Type B pancreatic cell (in vitro differentiated cells): Measurements from ENCODE around the gene FAM228B. TPM values are rescaled to one million over a fixed set of nuclear protein-coding genes. Genes with fewer than 3 reads are reported as not detected.
"Not testable (repeated sequence)": the region's sequence is repeated elsewhere in the genome, so short reads cannot be mapped to it uniquely, and the experiment has no call there.

ENCODE experiments used
- DNase-seq: peaks from one replicate; pipeline ENCODE4 v3.0.0; 2021; ENCODE audit warnings: mixed read lengths; ENCODE audit not compliant: unreplicated experiment; ENCODE audit errors: extremely low spot score
- H3K27ac Mint-ChIP-seq: 2 replicates; pipeline ENCODE4 v1.8.0; 2021; ENCODE audit warnings: mild to moderate bottlenecking, mixed read lengths
- H3K27me3 Mint-ChIP-seq: 2 replicates; pipeline ENCODE4 v1.8.0; 2021; ENCODE audit warnings: mixed read lengths
- H3K36me3 Mint-ChIP-seq: 2 replicates; pipeline ENCODE4 v1.8.0; 2021; ENCODE audit warnings: mixed read lengths
- H3K4me1 Mint-ChIP-seq: one replicate; pipeline ENCODE4 v1.8.0; 2021; ENCODE audit warnings: mixed read lengths; ENCODE audit not compliant: unreplicated experiment
- H3K4me3 Mint-ChIP-seq: 2 replicates; pipeline ENCODE4 v1.8.0; 2021; ENCODE audit warnings: mild to moderate bottlenecking, mixed read lengths
- H3K9me3 Mint-ChIP-seq: 2 replicates; pipeline ENCODE4 v1.8.0; 2021; ENCODE audit warnings: mixed read lengths
- CTCF ChIP-seq: fragments of 200-600 bp; sonication (generic); conservative IDR thresholded peaks from 2 replicates; pipeline ENCODE4 v1.5.0; 2021; ENCODE audit warnings: antibody characterized with exemption, mild to moderate bottlenecking
- total RNA-seq: library from RNA; stranded (reverse); gene quantifications from 2 replicates; pipeline ENCODE4 v1.2.1, GENCODE V29; 2021; ENCODE audit warnings: low replicate concordance

FAM228B gene
- total RNA-seq, 1 donor from 2014 or later = 20.4 TPM

GRCh38 chr2:24084386-24085199, 38.7 kb upstream of the FAM228B start, which contains the start of gene TP53I3:
Gene TP53I3, minus strand, starts transcription at chr2:24084834. Its CDS starts 508 bp downstream, at chr2:24084326.
- H3K9me3 Mint-ChIP-seq = no peaks in the 10 kb centered on the region
- peak; percentile 99 for TF ChIP-seq CTCF
- peak; percentile 98 for DNase-seq
- H3K36me3 Mint-ChIP-seq = peaks cover 17% of the 10 kb centered on the region
- peak within 1 kb of the TSS; percentile 98 for H3K27ac Mint-ChIP-seq
- peaks cover 16% of the 10 kb centered on the region for H3K4me1 Mint-ChIP-seq
- H3K27me3 Mint-ChIP-seq = no peaks in the 10 kb centered on the region
- H3K4me3 Mint-ChIP-seq = peak within 1 kb of the TSS; percentile 96

- no peaks in the 10 kb centered on the region for H3K27me3 Mint-ChIP-seq
- H3K4me3 Mint-ChIP-seq = peak overlapping the region; percentile 96
- peaks cover 16% of the 10 kb centered on the region for H3K4me1 Mint-ChIP-seq
- DNase-seq = no peak
- TF ChIP-seq CTCF = no peak
- peak overlapping the region; percentile 98 for H3K27ac Mint-ChIP-seq
- H3K36me3 Mint-ChIP-seq = peaks cover 15% of the 10 kb centered on the region
- H3K9me3 Mint-ChIP-seq = no peaks in the 10 kb centered on the region
These were observed 38.1 kb upstream of the FAM228B start for GRCh38 chr2:24085200-24085489.

- Mint-ChIP-seq H3K27me3 (no peaks in the 10 kb centered on the region), H3K4me1 (peaks cover 16% of the 10 kb centered on the region), H3K27ac (no peak overlapping the region), H3K9me3 (no peaks in the 10 kb centered on the region), H3K36me3 (peaks cover 13% of the 10 kb centered on the region), H3K4me3 (peak overlapping the region; percentile 79)
- no peak for DNase-seq
- TF ChIP-seq CTCF = no peak
These were observed 37.0 kb upstream of the FAM228B start for GRCh38 chr2:24086241-24086640.

GRCh38 chr2:24087032-24087431, 36.2 kb upstream of the FAM228B start:
- H3K27ac Mint-ChIP-seq = no peak overlapping the region
- DNase-seq = no peak
- no peaks in the 10 kb centered on the region for H3K27me3 Mint-ChIP-seq
- no peak for TF ChIP-seq CTCF
- no peaks in the 10 kb centered on the region for H3K9me3 Mint-ChIP-seq
- H3K4me3 Mint-ChIP-seq = no peak overlapping the region
- H3K4me1 Mint-ChIP-seq = peaks cover 15% of the 10 kb centered on the region
- H3K36me3 Mint-ChIP-seq = peaks cover 10% of the 10 kb centered on the region

- Mint-ChIP-seq H3K4me3 (no peak overlapping the region), H3K36me3 (no peaks in the 10 kb centered on the region), H3K9me3 (no peaks in the 10 kb centered on the region), H3K27me3 (no peaks in the 10 kb centered on the region), H3K4me1 (peaks cover 9% of the 10 kb centered on the region), H3K27ac (peak overlapping the region; percentile 85)
- DNase-seq = no peak
- TF ChIP-seq CTCF = no peak
These were observed 34.4 kb upstream of the FAM228B start for GRCh38 chr2:24088821-24089359.

- not testable (repeated sequence) for H3K4me3 Mint-ChIP-seq, H3K27me3 Mint-ChIP-seq, H3K9me3 Mint-ChIP-seq, H3K27ac Mint-ChIP-seq, H3K4me1 Mint-ChIP-seq, H3K36me3 Mint-ChIP-seq, DNase-seq
These were observed 30.0 kb upstream of the FAM228B start for GRCh38 chr2:24093270-24093669.

GRCh38 chr2:24095171-24095677, 28.0 kb upstream of the FAM228B start:
- H3K4me1 Mint-ChIP-seq, H3K27ac Mint-ChIP-seq, H3K9me3 Mint-ChIP-seq, H3K27me3 Mint-ChIP-seq, H3K36me3 Mint-ChIP-seq, H3K4me3 Mint-ChIP-seq, DNase-seq: not testable (repeated sequence)

GRCh38 chr2:24100732-24101131, 22.5 kb upstream of the FAM228B start:
- not testable (repeated sequence) for H3K4me3 Mint-ChIP-seq, H3K36me3 Mint-ChIP-seq, H3K27ac Mint-ChIP-seq, H3K4me1 Mint-ChIP-seq, DNase-seq, H3K27me3 Mint-ChIP-seq, H3K9me3 Mint-ChIP-seq
